Gastroesophageal sphincter (tissue), 3 donors: ENCODE data around the gene SRGAP2.
"Not testable (repeated sequence)": the region's sequence is repeated elsewhere in the genome, so short reads cannot be mapped to it uniquely, and the experiment has no call there.

Experiments used
- POLR2A ChIP-seq, 2 donors: fragments of 450-650 bp; IDR thresholded peaks; one replicate each; pipeline ENCODE4 v1.6.1; 2017; ENCODE audit warnings: antibody characterized with exemption in 2 of 2, mild to moderate bottlenecking in 2 of 2, moderate library complexity in 1 of 2
- TF ChIP-seq, protein P1 (sequence below), 4 experiments: fragments of 200-600 bp in 2 of 4; fragments of 450-650 bp in 2 of 4; sonication (generic) in 1 of 4; IDR thresholded peaks; one replicate each; pipeline ENCODE4 v1.5.1; 2017 to 2019; ENCODE audit warnings: antibody characterized with exemption in 4 of 4, mild to moderate bottlenecking in 2 of 4, moderate library complexity in 2 of 4

DNA sequence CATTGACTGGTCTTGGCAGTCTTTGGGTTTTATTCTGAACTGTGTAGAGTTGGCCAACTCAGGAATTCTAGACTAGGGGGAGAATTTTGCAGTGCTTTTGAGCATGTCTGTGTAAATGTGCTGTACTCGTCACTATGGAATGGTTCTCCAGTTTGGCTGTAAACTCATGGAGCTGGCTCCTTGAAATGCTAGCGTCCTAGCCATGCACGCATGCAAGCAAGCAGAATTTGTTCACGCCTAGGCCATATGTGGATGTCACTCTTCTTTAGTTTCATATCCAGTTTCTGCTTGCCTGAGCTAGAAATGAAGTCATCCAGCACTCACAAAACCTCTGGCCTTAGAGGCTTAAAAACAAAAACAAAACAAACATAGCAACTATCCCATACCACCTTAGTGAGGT is 36.9 kb downstream of the SRGAP2 start:
- TF ChIP-seq, protein P1, sequence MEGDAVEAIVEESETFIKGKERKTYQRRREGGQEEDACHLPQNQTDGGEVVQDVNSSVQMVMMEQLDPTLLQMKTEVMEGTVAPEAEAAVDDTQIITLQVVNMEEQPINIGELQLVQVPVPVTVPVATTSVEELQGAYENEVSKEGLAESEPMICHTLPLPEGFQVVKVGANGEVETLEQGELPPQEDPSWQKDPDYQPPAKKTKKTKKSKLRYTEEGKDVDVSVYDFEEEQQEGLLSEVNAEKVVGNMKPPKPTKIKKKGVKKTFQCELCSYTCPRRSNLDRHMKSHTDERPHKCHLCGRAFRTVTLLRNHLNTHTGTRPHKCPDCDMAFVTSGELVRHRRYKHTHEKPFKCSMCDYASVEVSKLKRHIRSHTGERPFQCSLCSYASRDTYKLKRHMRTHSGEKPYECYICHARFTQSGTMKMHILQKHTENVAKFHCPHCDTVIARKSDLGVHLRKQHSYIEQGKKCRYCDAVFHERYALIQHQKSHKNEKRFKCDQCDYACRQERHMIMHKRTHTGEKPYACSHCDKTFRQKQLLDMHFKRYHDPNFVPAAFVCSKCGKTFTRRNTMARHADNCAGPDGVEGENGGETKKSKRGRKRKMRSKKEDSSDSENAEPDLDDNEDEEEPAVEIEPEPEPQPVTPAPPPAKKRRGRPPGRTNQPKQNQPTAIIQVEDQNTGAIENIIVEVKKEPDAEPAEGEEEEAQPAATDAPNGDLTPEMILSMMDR (IDR thresholded peaks at IDR 0.05): not testable (repeated sequence)
- not testable (repeated sequence) for TF ChIP-seq POLR2A (IDR thresholded peaks at IDR 0.05)
